ENCODE measurements around the gene SEZ6L. TPM values are rescaled to one million over a fixed set of nuclear protein-coding genes. Genes with fewer than 3 reads are reported as not detected.

The SEZ6L gene
- total RNA-seq, 1 donor, result not detected

- no peak overlapping the region for H3K4me3 ChIP-seq (ENCODE audit: low read depth, low read length)
- TF ChIP-seq CTCF (IDR thresholded peaks at IDR 0.05; ENCODE audit: insufficient read depth, low read depth, low read length), result no peak
- no peak for DNase-seq (ENCODE audit: low read depth)
Observed at GRCh38 chr22:26345496-26345895, 176.2 kb downstream of the SEZ6L start.

GRCh38 chr22:26348810-26349526 is 179.7 kb downstream of the SEZ6L start:
- DNase-seq (ENCODE audit: low read depth), result no peak
- no peak for TF ChIP-seq CTCF (IDR thresholded peaks at IDR 0.05; ENCODE audit: insufficient read depth, low read depth, low read length)
- H3K4me3 ChIP-seq (ENCODE audit: low read depth, low read length), result no peak overlapping the region

- no peak for DNase-seq (ENCODE audit: low read depth)
- H3K4me3 ChIP-seq (ENCODE audit: low read depth, low read length), result no peak overlapping the region
- TF ChIP-seq CTCF (IDR thresholded peaks at IDR 0.05; ENCODE audit: insufficient read depth, low read depth, low read length), result no peak
Observed at GRCh38 chr22:26354707-26355106, 185.4 kb downstream of the SEZ6L start.

- no peak for TF ChIP-seq CTCF (IDR thresholded peaks at IDR 0.05; ENCODE audit: insufficient read depth, low read depth, low read length)
- H3K4me3 ChIP-seq (ENCODE audit: low read depth, low read length), result no peak overlapping the region
- DNase-seq (ENCODE audit: low read depth), result no peak
Observed at GRCh38 chr22:26357281-26357680, 188.0 kb downstream of the SEZ6L start.

- TF ChIP-seq CTCF (IDR thresholded peaks at IDR 0.05; ENCODE audit: insufficient read depth, low read depth, low read length), result no peak
- no peak overlapping the region for H3K4me3 ChIP-seq (ENCODE audit: low read depth, low read length)
- DNase-seq (ENCODE audit: low read depth), result no peak
Observed at GRCh38 chr22:26357813-26358212, 188.6 kb downstream of the SEZ6L start.

GRCh38 chr22:26359156-26359555 is 189.9 kb downstream of the SEZ6L start:
- no peak overlapping the region for H3K4me3 ChIP-seq (ENCODE audit: low read depth, low read length)
- no peak for TF ChIP-seq CTCF (IDR thresholded peaks at IDR 0.05; ENCODE audit: insufficient read depth, low read depth, low read length)
- DNase-seq (ENCODE audit: low read depth), result no peak

Data from fibroblast of villous mesenchyme (primary cell).